NCI-H2196 treated with DMSO at 0.1 percent for 48 hours (cell line): Measurements from ENCODE around the gene DYNLT1.
"Not testable (repeated sequence)": the region's sequence is repeated elsewhere in the genome, so short reads cannot be mapped to it uniquely, and the experiment has no call there.

Experiments used
- DNase-seq: peaks from one replicate; lab custom pipeline; 2025; ENCODE audit not compliant: unreplicated experiment; lab: John Stamatoyannopoulos, UW

The DYNLT1 gene

DNA sequence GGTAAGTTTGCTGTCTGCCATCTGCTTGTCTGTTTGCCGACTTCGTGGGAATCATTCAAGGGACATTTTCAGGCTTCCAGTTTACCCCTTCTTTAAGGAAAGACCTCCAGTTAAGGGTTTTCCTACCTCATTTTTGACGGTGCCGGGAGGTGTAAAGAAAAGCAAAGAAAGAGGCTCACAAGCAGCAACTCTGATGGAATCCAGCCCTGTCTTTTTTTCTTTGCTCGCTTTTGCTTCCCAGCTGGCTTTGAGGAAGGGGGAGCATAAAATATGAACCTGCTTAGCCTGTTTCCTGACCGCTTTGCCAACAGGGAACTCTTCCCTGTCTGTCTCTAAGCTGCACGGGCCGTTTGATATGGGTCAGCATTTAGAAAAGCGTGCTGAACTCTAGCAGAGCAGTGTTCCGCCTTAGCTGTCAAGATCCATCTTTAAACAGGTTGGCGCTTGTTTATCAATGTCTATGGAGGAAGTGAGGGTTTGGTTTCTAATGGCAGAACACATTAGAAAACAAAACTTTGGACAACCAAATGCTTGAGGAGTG is 19.2 kb upstream of the DYNLT1 start:
- no peak for DNase-seq

DNA sequence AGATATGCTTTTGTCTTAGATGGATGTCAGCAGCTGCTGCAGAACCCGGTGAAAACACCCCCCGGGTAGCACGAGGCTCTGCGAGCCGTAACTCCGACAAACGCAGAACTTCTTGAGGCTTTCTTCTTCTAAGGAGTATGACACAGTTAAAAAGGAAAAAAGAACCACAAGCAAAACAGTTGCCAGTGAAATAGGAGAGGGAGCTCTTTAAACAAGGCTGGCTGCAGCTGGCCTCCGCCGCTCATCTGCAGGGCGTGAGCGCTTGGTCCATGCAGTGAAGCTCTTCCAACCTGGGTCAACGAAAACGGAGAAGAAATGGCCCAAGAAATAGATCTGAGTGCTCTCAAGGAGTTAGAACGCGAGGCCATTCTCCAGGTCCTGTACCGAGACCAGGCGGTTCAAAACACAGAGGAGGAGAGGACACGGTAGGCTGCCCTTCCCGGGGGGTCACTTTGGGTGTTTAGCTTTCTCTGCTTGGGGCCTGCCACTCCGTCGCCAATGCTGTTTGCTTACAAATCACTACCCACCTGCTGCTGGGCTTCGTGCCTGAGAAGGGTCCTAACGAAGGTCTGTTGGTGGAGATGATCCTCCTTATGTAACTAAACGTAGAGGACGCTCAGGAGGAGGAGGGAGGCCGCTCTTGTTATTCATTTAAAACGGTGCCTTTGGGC is 18.5 kb upstream of the DYNLT1 start:
- no peak for DNase-seq

DNA sequence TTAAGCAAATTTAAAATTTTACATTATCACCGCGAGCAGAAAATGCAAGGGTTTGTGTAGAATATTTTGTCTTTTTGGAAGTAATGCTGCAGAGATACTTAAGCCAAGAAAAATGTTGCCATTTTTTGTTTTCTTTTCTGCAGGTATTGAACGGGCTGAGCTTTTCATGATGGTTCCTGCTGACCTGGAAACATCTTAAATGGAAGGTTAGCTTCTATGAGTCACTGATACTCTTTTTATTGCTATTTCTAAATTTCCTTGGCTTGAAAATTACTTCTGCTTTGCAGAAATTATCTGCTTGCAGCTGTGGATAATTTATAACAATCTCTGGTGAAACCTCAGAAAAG is 18.0 kb upstream of the DYNLT1 start:
- DNase-seq = no peak

DNA sequence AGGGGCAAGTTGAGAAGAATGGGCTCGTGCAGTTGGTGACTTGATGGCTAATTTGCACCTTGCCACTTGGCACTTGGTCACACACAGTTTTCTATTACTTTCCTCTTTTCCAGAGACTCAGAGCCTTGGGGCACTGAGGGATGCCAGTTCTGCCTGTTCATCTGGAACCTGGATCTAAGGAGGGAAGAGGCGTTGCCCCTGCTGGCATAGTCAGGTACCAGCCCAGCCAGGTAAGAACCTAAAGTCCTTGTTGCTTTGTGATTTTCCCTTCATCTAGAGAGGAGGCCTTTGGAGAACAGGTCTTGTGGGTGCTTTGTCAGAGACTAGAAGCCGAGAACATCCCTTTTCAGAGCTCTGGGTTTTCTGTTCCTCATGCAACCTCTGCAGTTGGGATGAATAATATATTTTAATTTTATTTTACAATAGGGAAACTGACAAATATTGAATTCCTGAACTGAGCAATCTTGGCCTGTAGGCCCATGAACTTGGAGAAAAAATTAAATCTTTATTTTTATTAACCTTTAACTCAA is 16.7 kb upstream of the DYNLT1 start:
- DNase-seq = no peak

DNA sequence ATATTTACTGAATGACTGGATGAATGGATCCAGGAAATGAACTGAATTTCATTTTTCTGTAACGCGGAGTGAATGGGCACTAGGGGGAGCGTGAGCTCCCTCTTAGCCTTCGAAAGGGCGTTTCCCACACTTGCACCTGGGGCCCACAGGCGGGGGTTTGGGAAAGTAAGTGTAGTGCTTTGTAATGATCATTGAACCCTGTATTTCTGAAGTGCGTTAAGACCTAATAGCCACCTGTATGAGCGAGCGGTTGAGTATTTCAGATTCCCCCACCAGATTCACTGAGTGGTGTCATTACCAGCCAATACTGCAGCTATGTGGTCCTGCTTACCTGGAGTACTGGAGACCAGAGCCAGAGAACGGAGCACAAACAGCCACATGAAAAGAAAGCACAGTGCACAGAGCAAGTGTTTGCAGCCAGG is 15.8 kb upstream of the DYNLT1 start:
- DNase-seq = peak; percentile 37

DNA sequence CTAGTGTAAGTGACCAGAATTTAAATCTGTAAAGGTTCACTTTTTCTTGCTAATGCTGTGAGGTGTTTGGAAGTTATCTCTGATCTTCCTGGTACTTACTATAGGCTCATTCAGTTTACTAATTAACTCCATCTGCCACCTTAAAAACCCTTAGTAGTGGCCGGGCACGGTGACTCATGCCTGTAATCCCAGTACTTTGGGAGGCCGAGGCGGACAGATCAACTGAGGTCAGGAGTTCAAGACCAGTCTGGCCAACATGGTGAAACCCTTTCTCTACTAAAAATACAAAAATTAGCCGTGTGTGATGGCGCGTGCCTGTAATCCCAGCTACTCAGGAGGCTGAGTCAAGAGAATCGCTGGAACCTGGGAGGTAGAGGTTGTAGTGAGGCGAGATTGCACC is 12.4 kb upstream of the DYNLT1 start:
- not testable (repeated sequence) for DNase-seq

DNA sequence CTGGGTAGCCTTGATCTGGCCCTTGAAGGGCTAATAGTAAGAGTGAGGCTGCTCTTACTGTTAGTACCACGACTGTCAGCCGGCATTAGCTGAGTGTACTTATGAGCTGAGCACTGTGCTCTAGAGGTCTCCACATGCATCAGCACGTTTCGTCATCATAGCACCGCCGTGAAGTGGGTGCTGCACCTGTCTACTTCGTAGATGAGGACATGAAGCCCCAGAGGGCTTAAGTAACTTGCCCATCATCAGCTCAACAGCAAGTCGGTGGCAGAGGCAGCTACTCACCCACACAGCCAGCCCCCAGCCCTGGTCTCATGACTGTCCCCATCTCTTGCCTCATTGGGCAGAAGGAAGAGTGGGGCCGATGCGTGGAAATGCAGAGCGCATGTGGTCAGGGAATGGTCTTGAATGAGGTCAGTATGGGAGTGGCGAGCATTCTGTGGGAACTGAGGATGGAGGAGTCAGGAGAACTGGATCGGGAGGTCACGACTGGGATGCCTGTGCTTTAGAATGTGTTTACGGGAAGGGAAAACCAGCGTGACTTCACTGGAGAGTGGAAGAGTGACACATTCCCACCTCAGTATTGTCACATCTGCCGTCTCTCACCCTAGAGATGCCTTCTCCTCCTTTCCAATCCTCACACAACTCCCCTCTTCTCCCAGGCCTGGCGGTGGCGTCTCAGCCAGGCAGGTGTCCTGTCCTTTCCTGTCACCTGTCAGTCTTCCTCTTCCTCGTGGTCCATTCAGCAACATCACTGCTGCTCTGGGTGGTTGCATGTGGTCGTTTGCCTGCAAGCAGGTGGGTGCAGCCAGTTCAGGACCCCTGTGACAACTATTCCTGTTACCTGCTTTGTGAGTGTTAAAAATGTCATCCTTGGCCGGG is 11.3 kb upstream of the DYNLT1 start:
- no peak for DNase-seq

DNA sequence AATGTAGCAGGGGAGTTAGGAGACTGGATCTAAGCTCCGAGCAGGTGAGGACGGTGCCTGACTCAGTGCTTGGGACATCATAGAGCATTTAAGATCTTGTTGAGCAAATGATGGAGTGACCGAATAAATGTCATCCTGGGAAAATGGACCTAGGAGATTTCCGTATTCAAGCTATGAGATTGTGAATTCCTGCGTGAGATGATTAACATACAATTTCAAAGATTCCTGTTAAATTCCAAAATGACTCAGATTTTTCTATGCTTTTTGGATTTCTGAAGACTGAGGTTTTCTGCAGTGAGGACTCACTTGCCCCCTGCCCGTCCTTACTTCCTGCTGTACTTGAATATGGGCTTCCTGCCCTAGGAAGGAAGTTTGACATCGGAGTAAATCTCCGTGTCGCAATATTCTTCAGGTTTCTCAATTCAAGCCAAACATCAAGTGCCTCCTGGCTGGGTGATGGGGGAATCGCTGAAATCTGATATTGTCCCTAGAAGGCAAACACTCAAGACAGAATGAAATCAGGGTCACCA is 10.5 kb upstream of the DYNLT1 start:
- DNase-seq = no peak

DNA sequence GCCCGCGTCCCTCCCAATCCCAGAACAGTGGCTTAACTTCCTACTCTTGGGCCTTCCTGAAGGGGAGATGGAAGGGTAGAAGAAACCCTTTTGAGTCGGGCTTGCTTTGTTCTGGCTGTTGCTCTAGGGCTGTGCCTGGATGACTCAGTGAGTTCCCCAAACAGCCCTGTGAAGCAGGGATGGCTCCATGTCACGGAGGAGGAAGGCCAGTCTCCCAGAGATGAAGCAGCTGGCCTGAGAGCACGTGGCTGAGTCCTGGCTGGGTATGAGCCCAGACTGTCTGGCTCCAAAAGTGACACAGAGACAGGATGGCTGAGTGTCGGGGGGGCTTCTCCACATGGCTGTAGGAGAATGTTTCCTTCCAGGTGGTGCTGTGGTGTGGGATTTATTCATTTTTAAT is 10.0 kb upstream of the DYNLT1 start:
- peak; percentile 47 for DNase-seq

DNA sequence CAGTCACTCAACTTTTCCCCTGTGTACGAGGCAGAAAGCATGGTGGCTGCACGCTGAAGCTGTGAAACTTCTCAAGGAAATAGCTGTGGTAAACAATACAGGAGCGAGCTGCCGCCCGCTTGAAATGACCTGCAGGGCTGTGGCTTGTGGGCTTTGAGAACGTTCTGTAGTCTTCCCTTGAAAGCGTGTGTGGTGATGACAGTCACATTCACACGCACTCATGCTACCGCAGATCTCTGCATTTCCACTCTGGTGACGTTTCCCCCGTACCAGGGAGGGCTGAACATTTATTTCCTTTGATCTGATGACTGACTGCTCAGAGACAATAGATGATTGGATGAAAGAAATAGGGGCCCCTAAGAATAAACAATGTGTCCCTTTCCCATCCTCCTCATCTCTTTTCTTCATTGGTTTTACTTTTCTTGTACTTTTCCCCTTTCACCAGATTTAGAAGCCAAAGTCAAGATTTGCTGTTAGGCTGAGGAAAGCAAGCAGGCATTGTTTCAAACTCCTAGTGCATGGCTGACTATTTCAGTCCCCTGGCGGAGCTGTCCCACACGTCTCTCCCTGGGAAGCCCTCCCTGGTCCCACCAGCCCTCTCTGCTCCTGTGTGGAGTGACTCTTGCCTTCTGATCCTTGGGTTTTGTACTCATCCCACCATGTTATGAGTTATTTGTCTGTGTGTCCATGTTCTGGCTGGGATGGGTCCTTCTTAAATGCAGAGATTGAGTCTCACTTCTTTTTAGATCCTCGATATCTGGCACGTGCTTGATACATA is 9.2 kb upstream of the DYNLT1 start:
- no peak for DNase-seq

DNA sequence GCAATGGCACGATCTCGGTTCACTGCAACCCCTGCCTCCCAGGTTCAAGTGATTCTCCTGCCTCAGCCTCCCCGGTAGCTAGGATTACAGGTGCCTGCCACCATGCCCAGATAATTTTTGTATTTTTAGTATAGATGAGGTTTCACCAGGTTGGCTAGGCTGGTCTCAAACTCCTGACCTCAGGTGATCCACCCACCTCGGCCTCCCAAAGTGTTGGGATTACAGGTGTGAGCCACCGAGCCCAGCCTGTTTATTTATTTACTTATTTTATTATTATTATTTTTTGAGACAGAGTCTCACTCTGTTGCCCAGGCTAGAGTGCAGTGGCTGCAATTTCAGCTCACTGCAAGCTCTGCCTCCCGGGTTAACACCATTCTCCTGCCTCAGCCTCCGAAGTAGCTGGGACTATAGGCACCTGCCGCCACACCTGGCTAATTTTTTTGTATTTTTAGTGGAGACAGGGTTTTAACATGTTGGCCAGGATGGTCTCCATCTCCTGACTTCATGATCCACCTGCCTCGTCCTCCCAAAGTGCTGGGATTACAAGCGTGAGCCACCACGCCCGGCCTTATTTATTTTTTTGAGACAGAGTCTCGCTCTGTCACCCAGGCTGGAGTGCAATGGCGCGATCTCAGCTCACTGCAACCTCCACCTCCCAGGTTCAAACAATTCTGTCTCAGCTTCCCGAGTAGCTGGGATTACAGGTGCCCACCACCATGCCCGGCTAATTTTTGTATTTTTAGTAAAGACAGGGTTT is 7.6 kb upstream of the DYNLT1 start:
- not testable (repeated sequence) for DNase-seq

DNA sequence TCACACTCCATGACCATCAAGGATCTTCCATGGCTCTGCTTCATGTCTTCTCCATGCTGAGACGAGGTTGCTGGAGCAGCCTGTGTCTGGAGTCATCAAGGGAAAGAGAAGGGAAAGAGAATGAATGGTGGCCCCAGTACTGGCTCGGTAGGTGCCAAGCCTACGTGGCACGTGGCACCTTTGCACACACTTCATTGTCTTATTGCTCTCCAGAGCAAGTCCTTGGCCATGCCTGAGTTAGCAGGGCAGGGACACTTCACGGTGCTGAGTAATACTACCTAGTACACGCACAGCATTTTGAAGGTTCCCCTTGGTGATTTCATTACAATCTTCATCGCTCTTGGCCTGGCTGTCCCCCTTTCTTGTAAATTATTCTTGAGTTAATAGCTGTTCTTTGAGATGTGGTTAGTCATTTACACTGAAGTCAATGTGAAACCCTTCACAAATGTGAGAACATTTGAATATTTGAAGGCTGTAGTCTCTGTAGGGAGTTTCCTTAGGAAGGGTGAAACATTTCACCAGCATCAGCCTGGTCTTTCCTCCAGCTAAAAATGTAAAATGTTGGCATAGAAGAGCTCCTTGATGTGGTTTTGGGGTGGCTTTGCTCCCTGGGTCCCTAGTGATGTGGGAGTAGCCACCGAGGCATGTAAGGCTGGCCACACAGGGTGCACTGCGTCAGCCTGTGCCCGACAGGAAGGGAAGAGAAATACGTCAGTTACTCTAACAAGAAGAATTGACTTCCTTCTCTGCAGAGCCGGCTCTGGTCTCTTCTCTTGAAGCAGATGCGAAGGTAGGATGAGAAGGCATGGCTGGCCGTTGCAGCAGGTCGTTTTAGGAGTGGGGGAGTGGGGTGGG is 5.0 kb upstream of the DYNLT1 start, which contains the start of gene SYTL3:
Gene SYTL3 (plus strand): TSS at position 766 of the 855 bp plus-strand sequence. CDS start 13,215 bp downstream, outside the sequence.
- DNase-seq = no peak

DNA sequence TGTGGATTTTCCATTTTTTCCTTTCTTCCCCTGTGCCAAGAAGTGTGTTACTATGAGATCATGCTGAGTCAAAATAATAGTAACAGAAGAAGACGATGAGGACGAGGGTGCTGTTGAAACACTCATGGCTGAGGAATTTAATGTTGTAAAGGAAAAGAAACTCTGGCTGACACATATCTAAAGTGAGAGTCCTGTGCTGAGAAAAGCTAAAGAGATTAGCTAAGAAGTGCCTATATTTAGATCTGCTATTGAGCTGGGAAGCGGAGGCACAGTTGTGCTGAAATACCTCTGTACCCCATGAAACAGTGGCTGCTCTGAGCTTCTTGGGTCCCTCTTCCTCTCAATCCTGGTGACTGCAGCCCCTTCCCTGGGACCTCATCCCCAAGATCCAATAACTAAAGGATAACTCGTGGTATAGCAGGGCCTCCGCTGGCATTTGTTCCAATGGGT is 4.2 kb upstream of the DYNLT1 start:
- no peak for DNase-seq

DNA sequence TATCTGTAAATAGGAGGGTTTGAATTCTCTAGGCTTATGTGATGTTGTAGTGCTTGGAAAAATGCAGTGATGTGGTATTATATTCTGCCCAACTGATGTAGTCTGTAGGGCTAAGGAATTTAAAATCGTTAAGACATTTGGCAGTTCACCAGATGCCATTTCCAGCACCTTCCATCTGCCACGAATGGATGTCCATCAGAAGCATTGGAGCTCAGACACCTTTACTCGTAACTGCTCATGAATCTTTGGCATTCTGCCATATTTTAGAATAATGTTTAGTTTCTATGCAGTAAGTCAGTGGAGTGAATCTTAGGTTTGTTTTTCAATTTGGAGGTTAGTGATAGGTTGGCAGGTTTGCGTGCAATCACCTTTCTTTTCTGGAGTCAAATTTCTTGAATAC is 3.0 kb upstream of the DYNLT1 start:
- no peak for DNase-seq

DNA sequence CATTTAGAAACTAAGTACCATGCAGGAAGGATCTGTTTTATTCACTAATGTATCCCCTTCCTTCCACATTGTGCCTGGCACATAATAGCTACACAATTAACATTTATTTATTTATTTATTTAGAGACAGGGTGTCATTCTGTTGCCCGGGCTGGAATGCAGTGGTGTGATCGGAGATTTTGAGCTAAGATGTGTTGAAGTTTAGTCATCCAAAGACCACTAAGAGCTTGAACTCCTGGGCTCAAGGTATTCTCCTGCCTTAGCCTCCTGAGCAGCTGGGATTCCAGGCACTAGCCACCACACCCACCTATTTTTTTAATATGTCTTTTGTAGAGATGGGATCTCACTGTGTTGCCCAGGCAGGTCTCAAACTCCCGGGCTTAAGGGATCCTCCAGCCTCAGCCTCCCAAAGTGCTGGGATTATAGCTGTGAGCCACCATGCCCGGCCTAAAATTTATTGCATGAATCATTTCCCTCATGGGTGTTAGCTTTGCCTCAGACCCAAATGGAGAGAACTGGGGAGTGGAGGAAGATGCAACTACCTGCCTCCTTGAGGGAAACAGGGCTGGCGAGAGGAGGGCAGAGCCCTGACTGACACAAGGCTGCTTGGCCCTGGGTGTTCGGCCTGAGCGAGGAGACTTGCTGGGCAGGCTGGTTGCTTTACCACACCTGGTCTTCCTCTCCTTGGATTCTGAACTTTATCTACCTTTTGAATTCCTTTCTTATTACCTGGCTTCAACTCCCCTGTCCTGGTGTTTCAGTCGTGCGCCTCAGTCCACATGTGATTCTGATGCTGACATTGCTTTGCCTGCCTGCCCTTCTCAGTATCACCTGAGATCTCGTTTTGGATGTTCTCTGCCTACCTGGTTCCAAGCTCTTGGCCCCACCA is 1.7 kb upstream of the DYNLT1 start:
- DNase-seq = no peak

DNA sequence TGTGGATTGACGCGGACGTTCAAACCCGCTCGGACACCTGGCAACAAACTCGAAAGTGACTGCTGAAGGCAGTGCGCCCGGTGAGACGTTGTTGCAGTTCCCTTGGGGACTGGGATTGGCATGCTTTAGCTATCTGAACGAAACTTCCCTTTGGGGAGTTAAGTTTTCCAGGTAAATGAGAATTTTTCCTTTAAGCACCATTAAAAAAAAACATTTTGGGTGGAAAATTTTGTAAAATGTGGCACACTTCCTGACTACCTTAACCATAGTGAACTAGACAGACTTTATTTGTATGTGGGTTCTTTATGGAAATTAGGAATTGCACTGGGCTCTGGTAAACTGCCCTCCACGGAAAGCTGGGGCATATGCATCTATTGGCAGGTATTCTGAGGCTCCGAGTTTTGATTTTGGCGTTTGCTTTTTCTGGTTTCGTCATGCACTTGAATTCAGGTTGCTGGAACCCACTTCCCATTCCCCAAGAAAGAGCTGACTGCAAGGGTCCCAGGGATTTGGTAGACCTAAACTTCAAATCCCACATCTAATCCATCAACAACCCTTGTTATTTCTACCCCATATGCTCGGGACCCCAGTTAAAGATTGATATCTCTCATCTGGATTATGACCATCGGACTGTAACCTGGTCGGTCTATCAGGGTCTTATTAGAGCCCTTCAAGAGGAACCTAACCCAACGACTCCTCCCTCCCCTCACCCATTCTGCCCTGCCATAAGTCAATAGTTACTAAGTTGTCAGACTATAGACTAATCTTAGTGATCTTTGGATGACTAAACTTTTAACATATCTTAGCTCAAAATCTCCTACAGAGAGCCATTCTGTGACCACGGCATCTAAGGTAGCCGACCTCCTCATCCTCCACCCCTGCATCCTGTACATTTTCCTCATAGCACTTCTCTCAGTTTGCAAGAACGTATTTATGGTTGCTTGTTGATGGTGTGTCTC is 800 bp upstream of the DYNLT1 start:
- DNase-seq = no peak

DNA sequence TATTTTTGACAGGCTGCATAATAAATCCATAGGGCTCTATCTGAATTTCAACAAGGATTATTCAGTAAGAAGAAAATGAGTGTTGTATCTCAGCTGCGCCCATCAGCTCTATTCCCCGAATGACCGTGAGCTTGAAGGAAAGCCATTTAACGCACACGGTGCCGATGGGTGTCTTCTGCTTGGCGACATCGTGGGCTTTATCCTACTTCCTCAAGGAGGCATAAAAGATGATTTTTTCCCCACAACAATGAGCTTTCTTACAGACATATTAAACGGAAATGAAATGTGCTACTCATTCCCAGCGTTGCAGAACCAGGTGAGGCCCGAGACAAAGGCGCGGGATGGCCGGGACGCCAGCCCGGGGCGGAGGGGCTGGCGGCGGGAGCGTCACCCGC is 710 bp downstream of the DYNLT1 start:
- no peak for DNase-seq
